Neural progenitor cell (in vitro differentiated cells): ENCODE data around the gene PLOD3.

Experiments
- EZH2 ChIP-seq: fragments of 200-600 bp; sonication (generic); IDR thresholded peaks from 2 replicates; pipeline ENCODE4 v1.6.1; 2017; ENCODE audit warnings: antibody characterized with exemption, mild to moderate bottlenecking, moderate library complexity
- TF ChIP-seq, protein P1 (sequence below): fragments of 200-600 bp; sonication (generic); IDR thresholded peaks from 2 replicates; pipeline ENCODE4 v1.5.1; 2017; ENCODE audit warnings: antibody characterized with exemption, mild to moderate bottlenecking

DNA sequence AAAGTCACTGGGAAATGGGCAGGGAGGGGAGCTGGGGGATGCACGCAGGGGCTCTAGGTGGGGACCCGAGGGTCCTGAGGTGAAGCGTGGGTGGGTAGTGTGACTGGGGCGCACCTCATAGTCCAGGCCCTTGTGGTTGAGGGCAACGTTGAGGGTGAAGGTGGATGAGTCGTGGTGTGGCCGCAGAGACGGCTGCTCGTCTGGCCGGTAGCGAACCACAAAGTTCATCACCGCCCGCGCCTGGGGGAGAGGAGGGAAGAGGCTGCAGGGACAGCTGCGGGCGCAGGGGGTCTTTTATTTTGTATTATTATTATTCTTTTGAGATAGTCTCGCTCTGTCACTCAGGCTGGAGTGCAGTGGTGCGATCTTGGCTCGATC is 10.7 kb downstream of the PLOD3 start:
- TF ChIP-seq, protein P1, sequence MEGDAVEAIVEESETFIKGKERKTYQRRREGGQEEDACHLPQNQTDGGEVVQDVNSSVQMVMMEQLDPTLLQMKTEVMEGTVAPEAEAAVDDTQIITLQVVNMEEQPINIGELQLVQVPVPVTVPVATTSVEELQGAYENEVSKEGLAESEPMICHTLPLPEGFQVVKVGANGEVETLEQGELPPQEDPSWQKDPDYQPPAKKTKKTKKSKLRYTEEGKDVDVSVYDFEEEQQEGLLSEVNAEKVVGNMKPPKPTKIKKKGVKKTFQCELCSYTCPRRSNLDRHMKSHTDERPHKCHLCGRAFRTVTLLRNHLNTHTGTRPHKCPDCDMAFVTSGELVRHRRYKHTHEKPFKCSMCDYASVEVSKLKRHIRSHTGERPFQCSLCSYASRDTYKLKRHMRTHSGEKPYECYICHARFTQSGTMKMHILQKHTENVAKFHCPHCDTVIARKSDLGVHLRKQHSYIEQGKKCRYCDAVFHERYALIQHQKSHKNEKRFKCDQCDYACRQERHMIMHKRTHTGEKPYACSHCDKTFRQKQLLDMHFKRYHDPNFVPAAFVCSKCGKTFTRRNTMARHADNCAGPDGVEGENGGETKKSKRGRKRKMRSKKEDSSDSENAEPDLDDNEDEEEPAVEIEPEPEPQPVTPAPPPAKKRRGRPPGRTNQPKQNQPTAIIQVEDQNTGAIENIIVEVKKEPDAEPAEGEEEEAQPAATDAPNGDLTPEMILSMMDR: no peak
- TF ChIP-seq EZH2: no peak
